Fibroblast of lung (primary cell): Measurements from ENCODE around the gene PRICKLE1. TPM values are rescaled to one million over a fixed set of nuclear protein-coding genes. Genes with fewer than 3 reads are reported as not detected.

Experiments
- DNase-seq, 2 donors: peaks; one replicate each; pipeline versions ENCODE4 v3.0.0 to v3.0.0-alpha.2; 2010; ENCODE audit warnings: low read depth in 2 of 2
- H2AFZ ChIP-seq: 2 replicates; pipeline ENCODE4 v1.5.1; 2012; ENCODE audit warnings: low read length, control low read depth, inconsistent platforms
- H3K27ac ChIP-seq: 2 replicates; pipeline ENCODE4 v1.5.1; 2011; ENCODE audit warnings: low read length, control low read depth; ENCODE audit not compliant: insufficient read depth
- H3K27me3 ChIP-seq: 2 replicates; pipeline ENCODE4 v1.5.1; 2011; ENCODE audit warnings: mild to moderate bottlenecking, low read length; ENCODE audit not compliant: control insufficient read depth, insufficient read depth
- H3K36me3 ChIP-seq: 2 replicates; pipeline ENCODE4 v1.5.1; 2011; ENCODE audit warnings: low read length; ENCODE audit not compliant: control insufficient read depth, insufficient read depth
- H3K4me1 ChIP-seq: 2 replicates; pipeline ENCODE4 v1.5.1; 2011; ENCODE audit warnings: low read length; ENCODE audit not compliant: control insufficient read depth, insufficient read depth; ENCODE audit errors: extremely low read depth
- H3K4me2 ChIP-seq: 2 replicates; pipeline ENCODE4 v1.5.1; 2011; ENCODE audit warnings: low read length, control low read depth; ENCODE audit not compliant: insufficient read depth; ENCODE audit errors: extremely low read depth
- H3K4me3 ChIP-seq, 4 experiments: fragments of 200-600 bp in 1 of 4; sonication (generic) in 1 of 4; replicated peaks in 1 of 4; 2 replicates each; pipeline ENCODE4 v1.5.1; 2011 to 2016; ENCODE audit warnings: low read length in 4 of 4, low read depth in 3 of 4, mild to moderate bottlenecking in 3 of 4, control low read depth in 2 of 4, inconsistent platforms in 1 of 4, mixed read lengths in 1 of 4; ENCODE audit not compliant: insufficient read depth in 1 of 4; ENCODE audit errors: control extremely low read depth in 1 of 4
- H3K79me2 ChIP-seq: 2 replicates; pipeline ENCODE4 v1.5.1; 2012; ENCODE audit warnings: mild to moderate bottlenecking, low read length, inconsistent platforms; ENCODE audit not compliant: control insufficient read depth, insufficient read depth
- H3K9ac ChIP-seq: 2 replicates; pipeline ENCODE4 v1.5.1; 2011; ENCODE audit warnings: mild to moderate bottlenecking, low read length, control low read depth; ENCODE audit not compliant: insufficient read depth
- H3K9me3 ChIP-seq: 2 replicates; pipeline ENCODE4 v1.5.1; 2012; ENCODE audit warnings: low read depth, low read length; ENCODE audit not compliant: control insufficient read depth, insufficient read depth
- H4K20me1 ChIP-seq: 2 replicates; pipeline ENCODE4 v1.5.1; 2011; ENCODE audit warnings: low read length; ENCODE audit not compliant: control insufficient read depth, insufficient read depth; ENCODE audit errors: extremely low read depth
- EZH2 ChIP-seq: IDR thresholded peaks from 2 replicates; pipeline ENCODE4 v1.5.1; 2012; ENCODE audit warnings: low read length, control low read depth, mild to moderate bottlenecking; ENCODE audit errors: missing control alignments
- polyA plus RNA-seq, 2 donors: library from polyadenylated mRNA; depleted of rRNA in 1 of 2; stranded (reverse) in 1 of 2; unstranded in 1 of 2; fragments of >200 nt; gene quantifications; 2 replicates each; pipeline ENCODE4 v1.2.1, GENCODE V29; 2011 to 2012; ENCODE audit warnings: missing spikeins in 1 of 2
- total RNA-seq: library from RNA; depleted of rRNA; stranded (reverse); fragments of >200 nt; gene quantifications from 2 replicates; pipeline ENCODE4 v1.2.1, GENCODE V29; 2014
- TF ChIP-seq, protein P1 (sequence below), 2 donors: IDR thresholded peaks in 1 of 2; conservative IDR thresholded peaks in 1 of 2; 1 replicate in 1 of 2; 2 replicates in 1 of 2; pipeline ENCODE4 v1.5.1; 2011 to 2012; ENCODE audit warnings: low read length in 2 of 2, control low read depth in 1 of 2, inconsistent platforms in 1 of 2, low read depth in 1 of 2, mild to moderate bottlenecking in 1 of 2

The PRICKLE1 gene
- total and polyA plus RNA-seq, 2 donors (not counting 1 experiment from before 2014, with no cell fraction given) = 3.4 to 9.6 TPM

DNA sequence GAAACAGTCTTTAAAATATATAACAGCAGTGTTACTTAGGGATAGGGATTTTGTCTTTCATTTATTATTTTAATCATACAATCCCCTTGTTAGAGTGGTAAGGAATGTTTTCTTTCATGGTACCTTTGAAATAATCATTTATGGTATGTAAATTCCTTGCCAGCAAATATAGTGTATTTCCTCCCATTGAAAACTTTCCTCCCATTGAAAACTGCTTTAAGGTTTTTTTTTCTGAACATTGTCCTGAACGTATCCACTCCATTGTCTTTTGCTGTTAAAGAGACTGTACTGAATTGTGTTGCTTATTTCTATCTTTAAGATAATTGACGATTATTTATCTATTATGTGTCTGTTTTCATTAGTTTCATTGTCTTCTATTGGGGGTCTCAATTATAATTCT lies 180.1 kb downstream of the PRICKLE1 start:
- H3K36me3 ChIP-seq = no peaks in the 10 kb centered on the region
- H3K27me3 ChIP-seq = no peaks in the 10 kb centered on the region
- no peak for DNase-seq
- TF ChIP-seq EZH2 = no peak
- TF ChIP-seq, protein P1, sequence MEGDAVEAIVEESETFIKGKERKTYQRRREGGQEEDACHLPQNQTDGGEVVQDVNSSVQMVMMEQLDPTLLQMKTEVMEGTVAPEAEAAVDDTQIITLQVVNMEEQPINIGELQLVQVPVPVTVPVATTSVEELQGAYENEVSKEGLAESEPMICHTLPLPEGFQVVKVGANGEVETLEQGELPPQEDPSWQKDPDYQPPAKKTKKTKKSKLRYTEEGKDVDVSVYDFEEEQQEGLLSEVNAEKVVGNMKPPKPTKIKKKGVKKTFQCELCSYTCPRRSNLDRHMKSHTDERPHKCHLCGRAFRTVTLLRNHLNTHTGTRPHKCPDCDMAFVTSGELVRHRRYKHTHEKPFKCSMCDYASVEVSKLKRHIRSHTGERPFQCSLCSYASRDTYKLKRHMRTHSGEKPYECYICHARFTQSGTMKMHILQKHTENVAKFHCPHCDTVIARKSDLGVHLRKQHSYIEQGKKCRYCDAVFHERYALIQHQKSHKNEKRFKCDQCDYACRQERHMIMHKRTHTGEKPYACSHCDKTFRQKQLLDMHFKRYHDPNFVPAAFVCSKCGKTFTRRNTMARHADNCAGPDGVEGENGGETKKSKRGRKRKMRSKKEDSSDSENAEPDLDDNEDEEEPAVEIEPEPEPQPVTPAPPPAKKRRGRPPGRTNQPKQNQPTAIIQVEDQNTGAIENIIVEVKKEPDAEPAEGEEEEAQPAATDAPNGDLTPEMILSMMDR (conservative IDR thresholded peaks at IDR 0.05 in 1 of 2, IDR thresholded peaks at IDR 0.05 in 1 of 2; ENCODE audit: low read depth in 1 of 2, low read length in 2 of 2) = no peak
- no peaks in the 10 kb centered on the region for H3K9me3 ChIP-seq
- H3K4me2 ChIP-seq = no peak overlapping the region
- H3K79me2 ChIP-seq = no peaks in the 10 kb centered on the region
- no peak overlapping the region for H3K9ac ChIP-seq
- H3K4me1 ChIP-seq = no peaks in the 10 kb centered on the region
- no peak overlapping the region for H2AFZ ChIP-seq
- no peak overlapping the region for H3K4me3 ChIP-seq
- H4K20me1 ChIP-seq = no peaks in the 10 kb centered on the region
- H3K27ac ChIP-seq = no peak overlapping the region

GRCh38 chr12:42407306-42407705 lies 182.2 kb downstream of the PRICKLE1 start:
- no peak for TF ChIP-seq EZH2
- Histone ChIP-seq H3K9me3 (no peaks in the 10 kb centered on the region), H3K4me3 (no peak overlapping the region), H3K36me3 (no peaks in the 10 kb centered on the region), H4K20me1 (no peaks in the 10 kb centered on the region), H3K4me1 (no peaks in the 10 kb centered on the region), H3K4me2 (no peak overlapping the region), H3K9ac (no peak overlapping the region), H3K27me3 (no peaks in the 10 kb centered on the region), H2AFZ (no peak overlapping the region), H3K79me2 (no peaks in the 10 kb centered on the region), H3K27ac (no peak overlapping the region)
- DNase-seq = peak in 1 of 2 donors; percentile 14
